KMS-11 (cell line): ENCODE measurements around the gene RITA1.

Experiments
- H2AFZ ChIP-seq: fragments of 200-600 bp; sonication (generic); 2 replicates; pipeline ENCODE4 v1.6.1; 2016; ENCODE audit warnings: antibody characterized with exemption, mixed run types, low read depth
- H3K27ac ChIP-seq: fragments of 200-600 bp; sonication (generic); 2 replicates; pipeline ENCODE4 v1.6.1; 2016; ENCODE audit warnings: mild to moderate bottlenecking, mixed run types
- H3K27me3 ChIP-seq: fragments of 200-600 bp; sonication (generic); 2 replicates; pipeline ENCODE4 v1.6.1; 2017; ENCODE audit warnings: mild to moderate bottlenecking, low read depth, mixed run types, moderate library complexity; ENCODE audit not compliant: insufficient read depth
- H3K36me3 ChIP-seq: fragments of 200-600 bp; sonication (generic); 2 replicates; pipeline ENCODE4 v1.6.1; 2017; ENCODE audit warnings: mild to moderate bottlenecking, mixed run types; ENCODE audit not compliant: insufficient read depth
- H3K4me1 ChIP-seq: fragments of 200-600 bp; sonication (generic); 2 replicates; pipeline ENCODE4 v1.6.1; 2016; ENCODE audit warnings: mild to moderate bottlenecking, low read depth, mixed run types; ENCODE audit not compliant: poor library complexity, severe bottlenecking
- H3K4me2 ChIP-seq: fragments of 200-600 bp; sonication (generic); 2 replicates; pipeline ENCODE4 v1.7.0; 2016; ENCODE audit warnings: mild to moderate bottlenecking, mixed run types
- H3K4me3 ChIP-seq: fragments of 200-600 bp; sonication (generic); IDR thresholded peaks from 2 replicates; pipeline ENCODE4 v1.6.1; 2017; ENCODE audit warnings: low read depth, low read length, mixed read lengths; ENCODE audit not compliant: insufficient read depth
- H3K79me2 ChIP-seq: fragments of 200-600 bp; sonication (generic); 2 replicates; pipeline ENCODE4 v1.6.1; 2016; ENCODE audit warnings: low read depth, mixed run types; ENCODE audit not compliant: insufficient read depth
- H3K9ac ChIP-seq: fragments of 200-600 bp; sonication (generic); 2 replicates; pipeline ENCODE4 v1.6.1; 2016; ENCODE audit warnings: mild to moderate bottlenecking, mixed run types
- H4K20me1 ChIP-seq: fragments of 200-600 bp; sonication (generic); 2 replicates; pipeline ENCODE4 v1.6.1; 2016; ENCODE audit warnings: mild to moderate bottlenecking, mixed run types; ENCODE audit not compliant: insufficient read depth
- TF ChIP-seq, protein P1 (sequence below): fragments of 200-600 bp; sonication (generic); conservative IDR thresholded peaks from 2 replicates; pipeline ENCODE4 v1.6.1; 2017; ENCODE audit warnings: low read depth, mild to moderate bottlenecking, antibody characterized with exemption, low read length, moderate library complexity, mixed read lengths

Gene RITA1

DNA sequence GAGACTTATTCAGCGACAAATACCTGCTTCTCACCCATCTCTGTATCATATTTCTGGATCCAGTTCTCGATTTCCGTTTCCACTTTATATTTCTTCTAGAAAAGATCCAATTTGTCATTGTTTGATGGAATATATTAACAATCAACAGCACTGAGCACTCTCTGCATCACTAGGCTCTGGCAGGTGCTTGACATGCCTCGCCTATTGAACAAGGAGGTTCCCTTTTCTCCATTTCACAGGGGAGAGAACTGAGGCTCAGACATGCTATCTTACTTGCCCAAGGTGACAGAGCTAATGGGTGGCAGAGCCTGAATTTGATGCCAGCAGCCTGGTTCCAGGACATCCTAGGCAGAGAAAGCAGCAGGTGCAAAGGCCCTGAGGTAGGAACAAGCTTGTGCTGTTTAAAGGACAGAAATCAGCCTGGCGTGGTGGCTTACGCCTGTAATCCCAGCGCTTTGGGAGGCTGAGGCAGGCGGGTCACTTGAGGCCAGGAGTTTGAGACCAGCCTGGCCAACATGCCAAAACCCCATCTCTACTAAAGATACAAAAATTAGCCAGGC is 12.1 kb downstream of the RITA1 start:
- H4K20me1 ChIP-seq: no peaks in the 10 kb centered on the region
- H3K9ac ChIP-seq: no peak overlapping the region
- no peaks in the 10 kb centered on the region for H3K36me3 ChIP-seq
- H3K27me3 ChIP-seq: no peaks in the 10 kb centered on the region
- no peaks in the 10 kb centered on the region for H3K79me2 ChIP-seq
- H3K27ac ChIP-seq: no peak overlapping the region
- no peaks in the 10 kb centered on the region for H3K4me1 ChIP-seq
- no peak overlapping the region for H3K4me3 ChIP-seq
- TF ChIP-seq, protein P1, sequence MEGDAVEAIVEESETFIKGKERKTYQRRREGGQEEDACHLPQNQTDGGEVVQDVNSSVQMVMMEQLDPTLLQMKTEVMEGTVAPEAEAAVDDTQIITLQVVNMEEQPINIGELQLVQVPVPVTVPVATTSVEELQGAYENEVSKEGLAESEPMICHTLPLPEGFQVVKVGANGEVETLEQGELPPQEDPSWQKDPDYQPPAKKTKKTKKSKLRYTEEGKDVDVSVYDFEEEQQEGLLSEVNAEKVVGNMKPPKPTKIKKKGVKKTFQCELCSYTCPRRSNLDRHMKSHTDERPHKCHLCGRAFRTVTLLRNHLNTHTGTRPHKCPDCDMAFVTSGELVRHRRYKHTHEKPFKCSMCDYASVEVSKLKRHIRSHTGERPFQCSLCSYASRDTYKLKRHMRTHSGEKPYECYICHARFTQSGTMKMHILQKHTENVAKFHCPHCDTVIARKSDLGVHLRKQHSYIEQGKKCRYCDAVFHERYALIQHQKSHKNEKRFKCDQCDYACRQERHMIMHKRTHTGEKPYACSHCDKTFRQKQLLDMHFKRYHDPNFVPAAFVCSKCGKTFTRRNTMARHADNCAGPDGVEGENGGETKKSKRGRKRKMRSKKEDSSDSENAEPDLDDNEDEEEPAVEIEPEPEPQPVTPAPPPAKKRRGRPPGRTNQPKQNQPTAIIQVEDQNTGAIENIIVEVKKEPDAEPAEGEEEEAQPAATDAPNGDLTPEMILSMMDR: no peak
- H3K4me2 ChIP-seq: no peak overlapping the region
- H2AFZ ChIP-seq: no peak overlapping the region

DNA sequence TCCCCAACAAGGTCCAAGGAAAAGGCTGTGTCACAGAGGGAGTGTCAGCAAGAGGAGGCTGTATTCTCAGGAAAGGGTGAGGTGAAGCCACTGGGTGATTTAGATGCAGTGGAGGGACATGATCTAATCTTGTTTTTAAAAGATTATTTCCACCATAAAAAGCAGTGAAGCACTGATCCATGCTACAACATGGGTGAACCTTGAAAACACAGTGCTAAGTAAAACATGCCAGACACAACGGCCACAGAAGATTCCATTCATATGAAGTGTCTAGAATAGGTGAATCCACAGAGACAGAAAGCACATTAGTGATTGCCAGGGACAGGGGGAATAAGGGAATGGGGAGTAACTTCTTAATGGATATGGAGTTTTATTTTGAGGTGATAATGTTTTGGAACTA is 12.8 kb downstream of the RITA1 start:
- Histone ChIP-seq H3K4me1 (no peaks in the 10 kb centered on the region), H2AFZ (no peak overlapping the region), H3K27ac (no peak overlapping the region), H3K9ac (no peak overlapping the region), H4K20me1 (no peaks in the 10 kb centered on the region), H3K36me3 (no peaks in the 10 kb centered on the region), H3K4me3 (no peak overlapping the region), H3K4me2 (no peak overlapping the region), H3K27me3 (no peaks in the 10 kb centered on the region), H3K79me2 (no peaks in the 10 kb centered on the region)
- TF ChIP-seq, protein P1: no peak

DNA sequence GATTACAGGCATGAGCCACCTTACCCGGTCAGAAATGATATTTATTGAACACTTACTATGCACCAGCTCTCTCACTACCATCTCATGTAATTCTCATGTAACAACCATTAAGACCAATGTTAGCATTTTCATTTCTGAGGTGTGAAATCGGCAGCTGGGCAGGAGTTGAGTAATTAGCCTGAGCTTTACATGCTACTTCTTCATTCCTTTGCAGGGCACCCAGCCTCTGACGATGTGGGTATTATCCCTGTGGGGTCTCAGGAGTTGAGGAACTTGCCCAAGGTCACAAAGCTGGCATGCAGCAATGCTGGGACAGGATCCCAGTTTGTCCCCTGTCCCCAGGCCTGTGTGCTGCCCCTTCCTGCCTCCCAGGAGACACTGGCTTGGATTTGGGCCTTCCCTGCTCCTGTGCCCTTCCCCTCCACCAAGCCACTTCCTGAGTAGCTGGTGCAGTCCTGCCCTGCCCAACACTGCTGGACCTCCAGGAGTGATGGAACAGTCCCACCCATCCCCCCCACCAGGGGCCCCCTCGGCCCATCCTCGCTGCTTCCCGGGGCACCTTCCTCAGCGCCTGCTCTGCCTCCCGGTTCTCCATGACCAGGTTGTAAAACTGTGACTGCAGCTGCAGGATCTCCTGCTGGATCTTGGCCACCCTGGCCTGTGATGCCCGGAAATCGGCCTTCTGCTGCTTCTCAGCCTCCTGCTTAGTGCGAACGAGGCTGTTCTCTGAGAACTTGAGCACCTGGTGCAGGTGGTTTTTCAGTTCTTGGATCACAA is 14.7 kb downstream of the RITA1 start:
- Histone ChIP-seq H3K27me3 (no peaks in the 10 kb centered on the region), H2AFZ (no peak overlapping the region), H4K20me1 (no peaks in the 10 kb centered on the region), H3K4me1 (peaks cover 9% of the 10 kb centered on the region), H3K9ac (no peak overlapping the region), H3K4me2 (no peak overlapping the region), H3K79me2 (no peaks in the 10 kb centered on the region), H3K36me3 (no peaks in the 10 kb centered on the region), H3K27ac (no peak overlapping the region), H3K4me3 (no peak overlapping the region)
- TF ChIP-seq, protein P1: no peak

DNA sequence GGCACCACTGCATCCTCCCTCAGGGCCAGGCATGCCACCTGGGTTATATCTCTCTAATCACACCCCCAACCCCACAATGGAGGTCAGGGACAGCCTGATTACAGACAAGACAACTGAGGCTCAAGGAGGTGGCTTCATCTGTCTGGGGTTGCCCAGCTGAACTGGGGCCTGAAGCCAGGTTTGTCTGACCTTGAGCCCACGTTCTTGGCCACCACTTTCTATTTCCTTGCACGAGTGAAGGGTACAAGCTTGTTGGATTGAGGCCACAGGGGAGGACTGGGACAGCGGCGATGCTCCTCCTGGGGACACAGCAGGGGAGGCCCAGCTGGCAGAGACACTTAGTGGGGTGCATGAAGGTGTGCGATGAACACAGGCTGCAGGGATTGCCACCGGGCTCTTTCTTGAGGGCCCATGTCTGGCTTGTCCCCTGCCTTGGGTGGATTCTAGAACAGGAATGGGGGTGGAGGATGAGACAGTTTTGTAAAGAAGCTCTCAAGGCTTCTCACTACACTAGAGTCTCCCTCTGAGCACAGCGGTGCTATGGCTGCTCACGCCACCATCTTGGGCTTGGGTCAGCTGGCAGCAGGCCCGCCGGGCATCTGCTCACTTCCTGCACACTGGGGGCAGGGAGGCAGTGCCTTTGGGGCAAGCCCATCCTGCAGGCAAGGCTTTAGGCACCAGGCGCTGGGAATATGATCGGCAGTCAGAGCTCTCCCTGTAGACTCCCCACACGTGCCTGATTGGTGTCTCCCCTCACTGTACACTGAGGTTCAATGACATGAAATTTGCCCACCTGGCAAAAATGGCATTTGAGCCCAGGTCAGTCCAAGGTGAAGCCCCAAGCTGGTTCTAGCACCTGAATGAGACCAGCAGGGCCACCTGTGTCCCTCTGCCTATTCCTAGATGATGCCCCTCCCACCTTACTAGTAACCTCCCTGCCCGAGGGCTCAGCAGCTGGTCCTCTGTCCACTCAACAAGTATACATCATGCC is 16.0 kb downstream of the RITA1 start:
- Histone ChIP-seq H3K4me3 (no peak overlapping the region), H3K4me1 (peaks cover 9% of the 10 kb centered on the region), H3K36me3 (no peaks in the 10 kb centered on the region), H3K4me2 (no peak overlapping the region), H2AFZ (no peak overlapping the region), H3K27me3 (no peaks in the 10 kb centered on the region), H4K20me1 (no peaks in the 10 kb centered on the region), H3K79me2 (no peaks in the 10 kb centered on the region), H3K9ac (no peak overlapping the region), H3K27ac (no peak overlapping the region)
- TF ChIP-seq, protein P1: no peak
